Esophagus muscularis mucosa (tissue), 4 donors: ENCODE measurements around the gene NRIP1. TPM values are rescaled to one million over a fixed set of nuclear protein-coding genes. Genes with fewer than 3 reads are reported as not detected.
"Not testable (repeated sequence)": the region's sequence is repeated elsewhere in the genome, so short reads cannot be mapped to it uniquely, and the experiment has no call there.

Source experiments
- DNase-seq: peaks from one replicate; pipeline ENCODE4 v3.0.0-alpha.2; 2017; ENCODE audit errors: extremely low spot score
- H3K27ac ChIP-seq, 4 donors: fragments of 200-600 bp; sonication (generic); replicated peaks in 1 of 4; 1 replicate in 3 of 4; 2 replicates in 1 of 4; pipeline ENCODE4 v1.5.1; 2016 to 2019; ENCODE audit warnings: mild to moderate bottlenecking in 1 of 4
- H3K27me3 ChIP-seq, 4 donors: fragments of 200-600 bp; sonication (generic); one replicate each; pipeline versions ENCODE4 v1.5.1 to v1.6.0; 2016 to 2019
- H3K36me3 ChIP-seq, 4 donors: fragments of 200-600 bp; sonication (generic); one replicate each; pipeline ENCODE4 v1.5.1; 2016 to 2019
- H3K4me1 ChIP-seq, 4 donors: fragments of 200-600 bp; sonication (generic); one replicate each; pipeline ENCODE4 v1.5.1; 2016 to 2019
- H3K4me3 ChIP-seq, 4 donors: fragments of 200-600 bp; sonication (generic); 1 replicate in 2 of 4; 2 replicates in 2 of 4; pipeline ENCODE4 v1.5.1; 2016 to 2019; ENCODE audit warnings: mild to moderate bottlenecking in 4 of 4, moderate library complexity in 1 of 4
- H3K9me3 ChIP-seq, 4 donors: fragments of 200-600 bp; sonication (generic); 1 replicate in 3 of 4; 2 replicates in 1 of 4; pipeline ENCODE4 v1.5.1; 2016 to 2019
- EP300 ChIP-seq: sonication (generic); formaldehyde crosslinking; IDR thresholded peaks from one replicate; pipeline ENCODE4 v1.6.1; 2017; ENCODE audit warnings: antibody characterized with exemption
- POLR2A ChIP-seq: fragments of 450-650 bp; IDR thresholded peaks from one replicate; pipeline ENCODE4 v1.6.1; 2017; ENCODE audit warnings: antibody characterized with exemption, moderate library complexity, mild to moderate bottlenecking, low read depth
- POLR2AphosphoS5 ChIP-seq, 2 donors: sonication (generic); formaldehyde crosslinking; IDR thresholded peaks; one replicate each; pipeline ENCODE4 v1.6.1; 2017; ENCODE audit warnings: antibody characterized with exemption in 2 of 2
- WGBS: methylation state at CpG from one replicate; pipeline ENCODE4 v1.1.5; 2018; 5-methylcytosine and 5-hydroxymethylcytosine counted together
- intact Hi-C: fragments of 100-400 bp; cut with DNase I; formaldehyde crosslinking; loops from one replicate; pipeline ENCODE4 v1.15.1; 2023
- total RNA-seq, 4 donors: library from RNA; depleted of rRNA; stranded (reverse); fragments of >200 nt; gene quantifications; one replicate each; pipeline versions ENCODE4 v1.1.0 to v1.2.1, GENCODE V29; 2016
- TF ChIP-seq, protein P1 (sequence below), 3 experiments: fragments of 200-600 bp in 2 of 3; fragments of 450-650 bp in 1 of 3; sonication (generic) in 2 of 3; IDR thresholded peaks; one replicate each; pipeline ENCODE4 v1.5.1; 2017 to 2019; ENCODE audit warnings: antibody characterized with exemption in 3 of 3, mild to moderate bottlenecking in 2 of 3, moderate library complexity in 1 of 3

Gene NRIP1
- total RNA-seq, 4 donors from 2014 or later, result 21.7 to 33.3 (median 28.5) TPM

- H3K4me3 ChIP-seq, result no peak overlapping the region
- no peak overlapping the region for H3K27ac ChIP-seq
- no peak for TF ChIP-seq POLR2AphosphoS5 (IDR thresholded peaks at IDR 0.05)
- no peak for TF ChIP-seq EP300
- TF ChIP-seq POLR2A, result no peak
- TF ChIP-seq, protein P1, sequence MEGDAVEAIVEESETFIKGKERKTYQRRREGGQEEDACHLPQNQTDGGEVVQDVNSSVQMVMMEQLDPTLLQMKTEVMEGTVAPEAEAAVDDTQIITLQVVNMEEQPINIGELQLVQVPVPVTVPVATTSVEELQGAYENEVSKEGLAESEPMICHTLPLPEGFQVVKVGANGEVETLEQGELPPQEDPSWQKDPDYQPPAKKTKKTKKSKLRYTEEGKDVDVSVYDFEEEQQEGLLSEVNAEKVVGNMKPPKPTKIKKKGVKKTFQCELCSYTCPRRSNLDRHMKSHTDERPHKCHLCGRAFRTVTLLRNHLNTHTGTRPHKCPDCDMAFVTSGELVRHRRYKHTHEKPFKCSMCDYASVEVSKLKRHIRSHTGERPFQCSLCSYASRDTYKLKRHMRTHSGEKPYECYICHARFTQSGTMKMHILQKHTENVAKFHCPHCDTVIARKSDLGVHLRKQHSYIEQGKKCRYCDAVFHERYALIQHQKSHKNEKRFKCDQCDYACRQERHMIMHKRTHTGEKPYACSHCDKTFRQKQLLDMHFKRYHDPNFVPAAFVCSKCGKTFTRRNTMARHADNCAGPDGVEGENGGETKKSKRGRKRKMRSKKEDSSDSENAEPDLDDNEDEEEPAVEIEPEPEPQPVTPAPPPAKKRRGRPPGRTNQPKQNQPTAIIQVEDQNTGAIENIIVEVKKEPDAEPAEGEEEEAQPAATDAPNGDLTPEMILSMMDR (IDR thresholded peaks at IDR 0.05), result no peak
- H3K36me3 ChIP-seq, result no peaks in the 10 kb centered on the region
- peaks cover 0 to 3% (median 0%) of the 10 kb centered on the region in 4 donors for H3K9me3 ChIP-seq
- no peak for DNase-seq
- intact Hi-C loops, result no loop called here
- WGBS, result 65% methylated on average over 2 of the region's 2 CpGs
- H3K4me1 ChIP-seq, result no peaks in the 10 kb centered on the region
- no peaks in the 10 kb centered on the region for H3K27me3 ChIP-seq
These were observed 121.9 kb downstream of the NRIP1 start for GRCh38 chr21:14942801-14943490.

GRCh38 chr21:14927324-14927723 is 137.5 kb downstream of the NRIP1 start:
- H3K9me3 ChIP-seq, H3K4me3 ChIP-seq, intact Hi-C loops, H3K4me1 ChIP-seq, H3K27ac ChIP-seq, DNase-seq, H3K36me3 ChIP-seq, H3K27me3 ChIP-seq: not testable (repeated sequence)
- WGBS, result 94% methylated on average over 7 of the region's 13 CpGs

DNA sequence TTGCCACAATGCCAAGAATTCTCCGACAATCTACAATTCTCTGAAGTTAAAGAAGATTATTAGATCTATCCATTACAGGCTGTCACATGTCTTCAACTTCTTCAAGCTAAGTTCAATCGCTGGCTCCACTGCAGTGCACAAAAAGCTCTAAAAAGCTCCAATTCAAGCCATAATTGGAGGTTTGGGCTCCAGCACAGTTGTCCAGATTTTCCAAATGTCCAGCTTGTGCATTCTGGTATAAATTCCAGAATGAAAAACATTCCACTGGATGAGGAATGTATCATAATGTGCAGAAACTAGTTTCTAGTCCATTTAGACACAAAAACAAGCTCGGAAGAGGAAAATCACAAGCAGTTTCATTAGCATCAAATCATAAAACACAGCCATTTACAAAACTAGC is 138.6 kb downstream of the NRIP1 start:
- Histone ChIP-seq H3K27ac (no peak overlapping the region), H3K9me3 (no peaks in the 10 kb centered on the region), H3K4me3 (no peak overlapping the region), H3K4me1 (peaks cover 0 to 7% (median 0%) of the 10 kb centered on the region in 4 donors), H3K36me3 (no peaks in the 10 kb centered on the region), H3K27me3 (no peaks in the 10 kb centered on the region)
- 79% methylated on average over 3 of the region's 3 CpGs for WGBS
- TF ChIP-seq, protein P1 (IDR thresholded peaks at IDR 0.05), result no peak
- TF ChIP-seq EP300 (no peak), POLR2AphosphoS5 (IDR thresholded peaks at IDR 0.05) (no peak), POLR2A (no peak)
- intact Hi-C loops, result no loop called here
- no peak for DNase-seq

DNA sequence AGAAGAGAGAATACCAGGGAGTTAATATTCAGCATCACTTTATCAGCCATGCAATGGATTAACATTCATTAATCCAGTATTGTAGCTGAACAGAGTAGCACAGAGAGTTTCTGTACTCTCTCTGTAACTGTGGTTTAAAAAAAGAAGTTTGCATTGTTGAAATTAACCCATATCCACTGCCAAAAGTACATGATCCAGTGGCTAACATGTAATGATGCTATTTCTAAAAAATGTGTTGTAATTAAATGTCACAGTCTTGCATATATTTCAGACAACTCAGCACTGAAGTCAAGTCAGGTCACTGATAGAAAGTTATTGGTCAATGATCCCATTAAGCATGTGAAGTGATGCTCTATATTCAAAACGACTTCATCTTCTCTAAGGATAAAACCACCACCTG is 141.3 kb downstream of the NRIP1 start:
- H3K27me3 ChIP-seq, result no peaks in the 10 kb centered on the region
- WGBS, result 71% methylated on average over 1 of the region's 1 CpG
- DNase-seq, result no peak
- TF ChIP-seq, protein P1 (IDR thresholded peaks at IDR 0.05), result no peak
- TF ChIP-seq EP300, result no peak
- no peak for TF ChIP-seq POLR2A
- TF ChIP-seq POLR2AphosphoS5 (IDR thresholded peaks at IDR 0.05), result no peak
- H3K9me3 ChIP-seq, result no peaks in the 10 kb centered on the region
- H3K4me1 ChIP-seq, result peaks cover 0 to 7% (median 0%) of the 10 kb centered on the region in 4 donors
- no peak overlapping the region for H3K4me3 ChIP-seq
- intact Hi-C loops, result no loop called here
- no peak overlapping the region for H3K27ac ChIP-seq
- no peaks in the 10 kb centered on the region for H3K36me3 ChIP-seq

DNA sequence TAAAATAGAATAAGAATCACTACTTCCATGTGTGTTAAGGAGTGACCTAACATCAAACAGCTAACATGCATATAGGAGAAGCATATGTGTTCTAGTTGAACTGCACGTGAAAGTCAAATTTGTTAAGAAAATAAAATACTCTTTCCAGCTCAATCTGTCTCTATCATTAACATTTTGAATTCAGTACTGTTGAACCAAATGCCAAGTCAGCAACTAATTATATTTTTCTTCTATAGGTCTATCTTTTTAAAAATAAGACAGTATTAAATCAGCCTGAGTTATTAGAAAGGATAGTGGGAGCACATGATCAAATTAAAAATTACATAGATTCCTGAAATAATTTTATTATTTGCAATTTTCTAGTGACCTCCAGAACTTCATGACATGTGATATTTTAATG is 141.8 kb downstream of the NRIP1 start:
- no peak overlapping the region for H3K4me3 ChIP-seq
- no peaks in the 10 kb centered on the region for H3K27me3 ChIP-seq
- no peak for DNase-seq
- intact Hi-C loops, result no loop called here
- no peaks in the 10 kb centered on the region for H3K9me3 ChIP-seq
- WGBS, result 88% methylated on average over 1 of the region's 1 CpG
- H3K36me3 ChIP-seq, result no peaks in the 10 kb centered on the region
- peaks cover 0 to 7% (median 0%) of the 10 kb centered on the region in 4 donors for H3K4me1 ChIP-seq
- TF ChIP-seq, protein P1 (IDR thresholded peaks at IDR 0.05), result no peak
- no peak for TF ChIP-seq POLR2AphosphoS5 (IDR thresholded peaks at IDR 0.05)
- no peak for TF ChIP-seq EP300
- no peak for TF ChIP-seq POLR2A
- H3K27ac ChIP-seq, result no peak overlapping the region
